Measurements from ENCODE around the gene ARL15.

- TF ChIP-seq MAFK (IDR thresholded peaks at IDR 0.05; ENCODE audit: low read depth, low read length): no peak
- TF ChIP-seq CTCF (IDR thresholded peaks at IDR 0.05; ENCODE audit: control extremely low read depth in 1 of 3, insufficient read depth in 1 of 3, low read depth in 1 of 3, low read length in 3 of 3): no peak
- TF ChIP-seq EP300 (IDR thresholded peaks at IDR 0.05; ENCODE audit: borderline replicate concordance in 1 of 2, low read depth in 2 of 2, low read length in 2 of 2): no peak
- no peak for TF ChIP-seq ASH2L (IDR thresholded peaks at IDR 0.05; ENCODE audit: low read length)
- TF ChIP-seq GTF2F1 (IDR thresholded peaks at IDR 0.05; ENCODE audit: borderline replicate concordance, low read depth, low read length): no peak
- no peak for TF ChIP-seq POLR2AphosphoS5 (IDR thresholded peaks at IDR 0.05; ENCODE audit: low read depth, low read length)
- no peak for TF ChIP-seq EZH2 (IDR thresholded peaks at IDR 0.05; ENCODE audit: low read depth, low read length, severe bottlenecking)
- no peak for TF ChIP-seq E2F6 (IDR thresholded peaks at IDR 0.05)
- TF ChIP-seq POLR2A (IDR thresholded peaks at IDR 0.05; ENCODE audit: control extremely low read depth in 1 of 2, low read depth in 2 of 2, low read length in 2 of 2): no peak
- no peak for TF ChIP-seq ZNF274 (IDR thresholded peaks at IDR 0.05; ENCODE audit: borderline replicate concordance, extremely low read depth, low read length)
- TF ChIP-seq YY1 (IDR thresholded peaks at IDR 0.05; ENCODE audit: low read depth, low read length): no peak
- TF ChIP-seq SIN3A (conservative IDR thresholded peaks at IDR 0.05 in 1 of 2, IDR thresholded peaks at IDR 0.05 in 1 of 2; ENCODE audit: low read depth in 1 of 2, low read length in 2 of 2): no peak
- no peak for TF ChIP-seq KDM1A (IDR thresholded peaks at IDR 0.05; ENCODE audit: borderline replicate concordance, low read length)
- TF ChIP-seq SRF (IDR thresholded peaks at IDR 0.05; ENCODE audit: low read depth, low read length): no peak
These were observed 367.6 kb downstream of the ARL15 start for GRCh38 chr5:53942724-53943123.

Data from H1 (cell line).